ENCODE results near the gene TSNAX. TPM values are rescaled to one million over a fixed set of nuclear protein-coding genes. Genes with fewer than 3 reads are reported as not detected.

TSNAX gene
- total and polyA plus RNA-seq, 12 donors, result 11.6 to 98.3 (median 42.2) TPM

- no peak for TF ChIP-seq CTCF (IDR thresholded peaks at IDR 0.05)
- no peak for TF ChIP-seq POLR2A (IDR thresholded peaks at IDR 0.05)
- Histone ChIP-seq H3K36me3 (replicated peaks in 1 of 2) (no peaks in the 10 kb centered on the region), H3K4me1 (replicated peaks in 1 of 2) (no peaks in the 10 kb centered on the region), H3K9me3 (replicated peaks in 1 of 3) (peaks cover 0 to under 1% (median 0%) of the 10 kb centered on the region in 3 donors), H3K27ac (no peak overlapping the region), H3K4me3 (no peak overlapping the region), H3K27me3 (no peaks in the 10 kb centered on the region)
- intact Hi-C loops (cut with DNase I), result no loop called here
- WGBS, 4 donors, result 39 to 51% (median 43%) methylated on average over 6 of the region's 6 CpGs
- no peak for DNase-seq
These were observed 34.9 kb upstream of the TSNAX start for GRCh38 chr1:231493421-231494185.

GRCh38 chr1:231494439-231495110, 33.9 kb upstream of the TSNAX start:
- H3K36me3 ChIP-seq (replicated peaks in 1 of 2), result no peaks in the 10 kb centered on the region
- intact Hi-C loops (cut with DNase I), result no loop called here
- DNase-seq, result no peak
- TF ChIP-seq CTCF (IDR thresholded peaks at IDR 0.05), result no peak
- TF ChIP-seq POLR2A (IDR thresholded peaks at IDR 0.05), result no peak
- H3K9me3 ChIP-seq (replicated peaks in 1 of 3), result peaks cover 0 to 10% (median 0%) of the 10 kb centered on the region in 3 donors
- 52 to 73% (median 65%) methylated on average over 1 of the region's 1 CpG for WGBS, 4 donors
- H3K4me1 ChIP-seq (replicated peaks in 1 of 2), result no peaks in the 10 kb centered on the region
- no peak overlapping the region for H3K4me3 ChIP-seq
- H3K27ac ChIP-seq, result no peak overlapping the region
- no peaks in the 10 kb centered on the region for H3K27me3 ChIP-seq

GRCh38 chr1:231497629-231498152, 30.8 kb upstream of the TSNAX start:
- WGBS, 4 donors, result 83 to 92% (median 85%) methylated on average over 2 of the region's 2 CpGs
- DNase-seq, result no peak
- TF ChIP-seq POLR2A (IDR thresholded peaks at IDR 0.05) (no peak), CTCF (IDR thresholded peaks at IDR 0.05) (no peak)

GRCh38 chr1:231499148-231499763, 29.2 kb upstream of the TSNAX start:
- H3K9me3 ChIP-seq (replicated peaks in 1 of 3), result peaks cover 0 to 14% (median 0%) of the 10 kb centered on the region in 3 donors
- H3K4me1 ChIP-seq (replicated peaks in 1 of 2), result no peaks in the 10 kb centered on the region
- no peak for DNase-seq
- WGBS, 4 donors, result 63 to 89% (median 76%) methylated on average over 1 to 3 of the region's 3 CpGs
- no peak overlapping the region for H3K4me3 ChIP-seq
- TF ChIP-seq CTCF (IDR thresholded peaks at IDR 0.05) (no peak), POLR2A (IDR thresholded peaks at IDR 0.05) (no peak)
- no peaks in the 10 kb centered on the region for H3K36me3 ChIP-seq (replicated peaks in 1 of 2)
- H3K27me3 ChIP-seq, result no peaks in the 10 kb centered on the region
- no peak overlapping the region for H3K27ac ChIP-seq
- intact Hi-C loops (cut with DNase I), result no loop called here

More at GRCh38 chr1:231497629-231498152, 30.8 kb upstream of the TSNAX start:
- Histone ChIP-seq H3K27ac (no peak overlapping the region), H3K36me3 (replicated peaks in 1 of 2) (no peaks in the 10 kb centered on the region), H3K4me1 (replicated peaks in 1 of 2) (no peaks in the 10 kb centered on the region), H3K9me3 (replicated peaks in 1 of 3) (peaks cover 0 to 14% (median 0%) of the 10 kb centered on the region in 3 donors), H3K4me3 (no peak overlapping the region), H3K27me3 (no peaks in the 10 kb centered on the region)
- intact Hi-C loops (cut with DNase I), result no loop called here

Measured in adrenal gland (tissue), 12 donors.